HepG2 (cell line): ENCODE measurements around the gene PSD. TPM values are rescaled to one million over a fixed set of nuclear protein-coding genes. Genes with fewer than 3 reads are reported as not detected.
A peak's percentile ranks its signal among the peaks of the same experiment; 100 is the strongest.

ENCODE experiments used
- ATF1 ChIP-seq: IDR thresholded peaks from 2 replicates; pipeline ENCODE4 v1.6.1; 2016; ENCODE audit warnings: mild to moderate bottlenecking, control low read depth
- ERF ChIP-seq: IDR thresholded peaks from 2 replicates; pipeline ENCODE4 v1.6.1; 2018; ENCODE audit warnings: missing biosample characterization, missing genetic modification reagents
- GATAD2A ChIP-seq: IDR thresholded peaks from 2 replicates; pipeline ENCODE4 v1.6.1; 2016
- HNRNPUL1 ChIP-seq: fragments of 200-400 bp; formaldehyde crosslinking; IDR thresholded peaks from 2 replicates; pipeline ENCODE4 v1.6.1; 2017; ENCODE audit warnings: low read depth, mild to moderate bottlenecking, low read length, moderate library complexity
- IRF2 ChIP-seq: IDR thresholded peaks from 2 replicates; pipeline ENCODE4 v1.6.1; 2018; ENCODE audit warnings: missing genetic modification reagents, missing compliant biosample characterization
- NFRKB ChIP-seq: fragments of 450-650 bp; IDR thresholded peaks from 2 replicates; pipeline ENCODE4 v1.6.1; 2017
- RBM39 ChIP-seq: fragments of 200-400 bp; formaldehyde crosslinking; IDR thresholded peaks from one replicate; pipeline ENCODE4 v1.6.1; 2018; ENCODE audit warnings: antibody characterized with exemption, mild to moderate bottlenecking, low read depth, low read length; ENCODE audit not compliant: poor library complexity, severe bottlenecking
- SKI ChIP-seq: fragments of 450-650 bp; IDR thresholded peaks from one replicate; pipeline ENCODE4 v1.6.1; 2018; ENCODE audit warnings: mild to moderate bottlenecking; ENCODE audit not compliant: partially characterized antibody
- YY1 ChIP-seq: IDR thresholded peaks from 2 replicates; pipeline ENCODE4 v1.6.1; 2011; ENCODE audit warnings: low read length, low read depth, moderate library complexity, mild to moderate bottlenecking; ENCODE audit not compliant: insufficient read depth, insufficient replicate concordance
- ZBTB8A ChIP-seq: sonication (generic); formaldehyde crosslinking; IDR thresholded peaks from 2 replicates; pipeline ENCODE4 v1.4.0; 2020; ENCODE audit warnings: mild to moderate bottlenecking, low read depth, missing genetic modification reagents, borderline replicate concordance
- ZFAT ChIP-seq: sonication (generic); formaldehyde crosslinking; conservative IDR thresholded peaks from 2 replicates; pipeline ENCODE4 v1.8.1; 2023; ENCODE audit warnings: missing genetic modification reagents, inconsistent platforms
- ZFP90 ChIP-seq: sonication (generic); formaldehyde crosslinking; IDR thresholded peaks from 2 replicates; pipeline ENCODE4 v1.8.0; 2022; ENCODE audit warnings: missing genetic modification reagents, mild to moderate bottlenecking, inconsistent platforms, borderline replicate concordance
- ZNF205 ChIP-seq: IDR thresholded peaks from 2 replicates; pipeline ENCODE4 v1.6.1; 2018; ENCODE audit warnings: missing biosample characterization, missing genetic modification reagents
- ZNF615 ChIP-seq: sonication (generic); formaldehyde crosslinking; IDR thresholded peaks from 2 replicates; pipeline ENCODE4 v1.5.0; 2020; ENCODE audit warnings: mild to moderate bottlenecking, missing genetic modification reagents, borderline replicate concordance
- ZNF674 ChIP-seq: sonication (generic); formaldehyde crosslinking; IDR thresholded peaks from 2 replicates; pipeline ENCODE4 v1.5.0; 2020; ENCODE audit warnings: low read depth, mild to moderate bottlenecking, missing genetic modification reagents
- ZNF749 ChIP-seq: sonication (generic); formaldehyde crosslinking; IDR thresholded peaks from 2 replicates; pipeline ENCODE4 v1.8.0; 2022; ENCODE audit warnings: mild to moderate bottlenecking, missing genetic modification reagents, moderate library complexity, borderline replicate concordance
- polyA plus RNA-seq, 8 experiments: library from polyadenylated mRNA; depleted of rRNA in 3 of 8; stranded (reverse) in 7 of 8; unstranded in 1 of 8; fragments of >200 nt; fragmentation: Illumina TruSeq in 4 of 8; extraction: Trizol in 4 of 8; gene quantifications; 2 replicates each; pipeline versions ENCODE4 v1.2.1 to v1.2.3, GENCODE V29; 2011 to 2016; ENCODE audit warnings: low read depth in 4 of 8, missing spikeins in 1 of 8, mixed read lengths in 1 of 8; ENCODE audit not compliant: insufficient read depth in 1 of 8
- total RNA-seq, 5 experiments: library from RNA; depleted of rRNA; stranded (reverse); fragments of >200 nt; fragmentation: Illumina TruSeq; extraction: Trizol; gene quantifications; 2 replicates each; pipeline ENCODE4 v1.2.3, GENCODE V29; 2016; ENCODE audit warnings: low read depth in 1 of 5
- TF ChIP-seq, protein P1 (sequence below): sonication (generic); formaldehyde crosslinking; IDR thresholded peaks from 2 replicates; pipeline ENCODE4 v1.4.0; 2020; ENCODE audit warnings: mild to moderate bottlenecking, missing genetic modification reagents
- TF ChIP-seq, protein P2 (sequence below): sonication (generic); formaldehyde crosslinking; IDR thresholded peaks from 2 replicates; pipeline ENCODE4 v1.8.1; 2023; ENCODE audit warnings: mild to moderate bottlenecking, missing genetic modification reagents
- TF ChIP-seq, protein P3 (sequence below): sonication (generic); formaldehyde crosslinking; IDR thresholded peaks from 2 replicates; pipeline ENCODE4 v1.8.0; 2022; ENCODE audit warnings: mild to moderate bottlenecking, missing genetic modification reagents, borderline replicate concordance
- TF ChIP-seq, protein P4 (sequence below): sonication (generic); formaldehyde crosslinking; IDR thresholded peaks from 2 replicates; pipeline ENCODE4 v1.5.1; 2020; ENCODE audit warnings: mild to moderate bottlenecking, missing genetic modification reagents, moderate library complexity
- TF ChIP-seq, protein P5 (sequence below): IDR thresholded peaks from 2 replicates; pipeline ENCODE4 v1.6.1; 2016; ENCODE audit warnings: low read depth, control low read depth

Gene PSD
- total and polyA plus RNA-seq, 2 of the 13 experiments (the other 11 are each of a cell fraction or from before 2014, with no cell fraction given) = 0.35 to 0.58 TPM

DNA sequence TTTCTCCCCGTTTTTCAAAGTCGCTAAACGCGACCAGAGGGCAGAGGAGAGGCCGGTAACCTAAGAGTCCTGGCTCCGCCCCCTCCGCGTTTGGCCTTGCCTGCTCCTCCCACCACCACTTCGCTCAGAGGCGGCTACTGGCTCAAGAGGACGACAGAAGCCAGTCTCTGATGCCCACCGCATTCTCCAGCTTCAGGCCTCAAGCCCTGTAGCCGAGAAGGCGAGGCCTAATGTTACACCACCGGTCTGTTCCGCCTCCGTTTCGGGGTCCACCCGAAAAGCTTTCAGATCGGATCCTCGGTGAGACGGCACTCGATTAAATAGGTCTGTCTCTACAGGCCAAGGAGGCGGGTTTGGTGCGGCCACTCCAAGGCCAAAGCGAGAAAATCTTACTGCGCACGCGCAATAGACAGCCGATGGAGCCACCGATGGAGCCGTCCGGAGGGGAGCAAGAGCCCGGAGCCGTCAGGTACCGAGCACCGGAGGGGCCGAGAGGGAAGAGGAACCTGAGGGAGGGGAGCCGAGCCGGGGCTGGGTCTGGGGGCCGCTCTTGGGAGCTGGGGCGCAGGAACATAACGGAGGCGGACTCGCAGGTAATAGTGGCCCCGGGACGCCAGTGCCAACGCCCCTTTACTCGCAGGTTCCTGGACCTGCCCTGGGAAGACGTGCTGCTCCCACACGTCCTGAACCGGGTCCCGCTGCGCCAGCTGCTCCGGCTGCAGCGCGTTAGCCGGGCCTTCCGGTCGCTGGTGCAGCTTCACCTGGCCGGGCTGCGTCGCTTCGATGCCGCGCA is 2.3 kb upstream of the PSD start, which contains the start of gene FBXL15 (continued):
- TF ChIP-seq ATF1 (CRISPR knock-in tag) (0 out of 2 replicates have a peak, but pooled peaks have one; percentile 48), IRF2 (CRISPR knock-in tag) (peak; percentile 90), ERF (CRISPR knock-in tag) (peak; percentile 88), HNRNPUL1 (no peak), ZNF674 (CRISPR knock-in tag) (no peak), RBM39 (peak; percentile 41), ZNF205 (CRISPR knock-in tag) (no peak; the same call in 1 of the 2 replicates), ZFAT (CRISPR knock-in tag) (0 out of 2 replicates have a peak, but pooled peaks have one; percentile 69), GATAD2A (CRISPR knock-in tag) (peak; percentile 59), NFRKB (no peak), SKI (peak; percentile 14), ZBTB8A (CRISPR knock-in tag) (no peak), ZNF615 (CRISPR knock-in tag) (peak; percentile 66; the same call in 1 of the 2 replicates), YY1 (peak; percentile 83), ZNF749 (CRISPR knock-in tag) (no peak; the same call in 1 of the 2 replicates), ZFP90 (no peak; the same call in 1 of the 2 replicates)
- TF ChIP-seq, protein P1, sequence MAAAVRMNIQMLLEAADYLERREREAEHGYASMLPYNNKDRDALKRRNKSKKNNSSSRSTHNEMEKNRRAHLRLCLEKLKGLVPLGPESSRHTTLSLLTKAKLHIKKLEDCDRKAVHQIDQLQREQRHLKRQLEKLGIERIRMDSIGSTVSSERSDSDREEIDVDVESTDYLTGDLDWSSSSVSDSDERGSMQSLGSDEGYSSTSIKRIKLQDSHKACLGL (CRISPR knock-in tag) = peak; percentile 45; the same call in 1 of the 2 replicates
- TF ChIP-seq, protein P2, sequence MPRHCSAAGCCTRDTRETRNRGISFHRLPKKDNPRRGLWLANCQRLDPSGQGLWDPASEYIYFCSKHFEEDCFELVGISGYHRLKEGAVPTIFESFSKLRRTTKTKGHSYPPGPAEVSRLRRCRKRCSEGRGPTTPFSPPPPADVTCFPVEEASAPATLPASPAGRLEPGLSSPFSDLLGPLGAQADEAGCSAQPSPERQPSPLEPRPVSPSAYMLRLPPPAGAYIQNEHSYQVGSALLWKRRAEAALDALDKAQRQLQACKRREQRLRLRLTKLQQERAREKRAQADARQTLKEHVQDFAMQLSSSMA (CRISPR knock-in tag) = no peak
- TF ChIP-seq, protein P3, sequence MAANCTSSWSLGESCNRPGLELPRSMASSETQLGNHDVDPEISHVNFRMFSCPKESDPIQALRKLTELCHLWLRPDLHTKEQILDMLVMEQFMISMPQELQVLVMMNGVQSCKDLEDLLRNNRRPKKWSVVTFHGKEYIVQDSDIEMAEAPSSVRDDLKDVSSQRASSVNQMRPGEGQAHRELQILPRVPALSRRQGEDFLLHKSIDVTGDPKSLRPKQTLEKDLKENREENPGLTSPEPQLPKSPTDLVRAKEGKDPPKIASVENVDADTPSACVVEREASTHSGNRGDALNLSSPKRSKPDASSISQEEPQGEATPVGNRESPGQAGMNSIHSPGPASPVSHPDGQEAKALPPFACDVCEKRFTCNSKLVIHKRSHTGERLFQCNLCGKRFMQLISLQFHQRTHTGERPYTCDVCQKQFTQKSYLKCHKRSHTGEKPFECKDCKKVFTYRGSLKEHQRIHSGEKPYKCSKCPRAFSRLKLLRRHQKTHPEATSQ = peak; percentile 93; the same call in 1 of the 2 replicates
- TF ChIP-seq, protein P4, sequence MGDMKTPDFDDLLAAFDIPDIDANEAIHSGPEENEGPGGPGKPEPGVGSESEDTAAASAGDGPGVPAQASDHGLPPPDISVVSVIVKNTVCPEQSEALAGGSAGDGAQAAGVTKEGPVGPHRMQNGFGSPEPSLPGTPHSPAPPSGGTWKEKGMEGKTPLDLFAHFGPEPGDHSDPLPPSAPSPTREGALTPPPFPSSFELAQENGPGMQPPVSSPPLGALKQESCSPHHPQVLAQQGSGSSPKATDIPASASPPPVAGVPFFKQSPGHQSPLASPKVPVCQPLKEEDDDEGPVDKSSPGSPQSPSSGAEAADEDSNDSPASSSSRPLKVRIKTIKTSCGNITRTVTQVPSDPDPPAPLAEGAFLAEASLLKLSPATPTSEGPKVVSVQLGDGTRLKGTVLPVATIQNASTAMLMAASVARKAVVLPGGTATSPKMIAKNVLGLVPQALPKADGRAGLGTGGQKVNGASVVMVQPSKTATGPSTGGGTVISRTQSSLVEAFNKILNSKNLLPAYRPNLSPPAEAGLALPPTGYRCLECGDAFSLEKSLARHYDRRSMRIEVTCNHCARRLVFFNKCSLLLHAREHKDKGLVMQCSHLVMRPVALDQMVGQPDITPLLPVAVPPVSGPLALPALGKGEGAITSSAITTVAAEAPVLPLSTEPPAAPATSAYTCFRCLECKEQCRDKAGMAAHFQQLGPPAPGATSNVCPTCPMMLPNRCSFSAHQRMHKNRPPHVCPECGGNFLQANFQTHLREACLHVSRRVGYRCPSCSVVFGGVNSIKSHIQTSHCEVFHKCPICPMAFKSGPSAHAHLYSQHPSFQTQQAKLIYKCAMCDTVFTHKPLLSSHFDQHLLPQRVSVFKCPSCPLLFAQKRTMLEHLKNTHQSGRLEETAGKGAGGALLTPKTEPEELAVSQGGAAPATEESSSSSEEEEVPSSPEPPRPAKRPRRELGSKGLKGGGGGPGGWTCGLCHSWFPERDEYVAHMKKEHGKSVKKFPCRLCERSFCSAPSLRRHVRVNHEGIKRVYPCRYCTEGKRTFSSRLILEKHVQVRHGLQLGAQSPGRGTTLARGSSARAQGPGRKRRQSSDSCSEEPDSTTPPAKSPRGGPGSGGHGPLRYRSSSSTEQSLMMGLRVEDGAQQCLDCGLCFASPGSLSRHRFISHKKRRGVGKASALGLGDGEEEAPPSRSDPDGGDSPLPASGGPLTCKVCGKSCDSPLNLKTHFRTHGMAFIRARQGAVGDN (CRISPR knock-in tag) = peak; percentile 72
- TF ChIP-seq, protein P5, sequence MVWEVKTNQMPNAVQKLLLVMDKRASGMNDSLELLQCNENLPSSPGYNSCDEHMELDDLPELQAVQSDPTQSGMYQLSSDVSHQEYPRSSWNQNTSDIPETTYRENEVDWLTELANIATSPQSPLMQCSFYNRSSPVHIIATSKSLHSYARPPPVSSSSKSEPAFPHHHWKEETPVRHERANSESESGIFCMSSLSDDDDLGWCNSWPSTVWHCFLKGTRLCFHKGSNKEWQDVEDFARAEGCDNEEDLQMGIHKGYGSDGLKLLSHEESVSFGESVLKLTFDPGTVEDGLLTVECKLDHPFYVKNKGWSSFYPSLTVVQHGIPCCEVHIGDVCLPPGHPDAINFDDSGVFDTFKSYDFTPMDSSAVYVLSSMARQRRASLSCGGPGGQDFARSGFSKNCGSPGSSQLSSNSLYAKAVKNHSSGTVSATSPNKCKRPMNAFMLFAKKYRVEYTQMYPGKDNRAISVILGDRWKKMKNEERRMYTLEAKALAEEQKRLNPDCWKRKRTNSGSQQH (CRISPR knock-in tag) = peak; percentile 42; the same call in 1 of the 2 replicates
